ENCODE data around the gene KRT5. TPM values are rescaled to one million over a fixed set of nuclear protein-coding genes. Genes with fewer than 3 reads are reported as not detected.

Gene KRT5
- total RNA-seq, 2 donors from 2014 or later: 160 to 516 TPM

GRCh38 chr12:52497975-52498374 is 22.2 kb downstream of the KRT5 start:
- no peaks in the 10 kb centered on the region for H3K9me3 ChIP-seq
- DNase-seq (ENCODE audit: low spot score): no peak
- intact Hi-C loops (cut with DNase I): no loop called here
- TF ChIP-seq POLR2A (IDR thresholded peaks at IDR 0.05): no peak
- TF ChIP-seq POLR2AphosphoS5 (IDR thresholded peaks at IDR 0.05): no peak
- no peak for TF ChIP-seq CTCF (IDR thresholded peaks at IDR 0.05)
- no peaks in the 10 kb centered on the region for H3K4me1 ChIP-seq (replicated peaks)
- no peak overlapping the region for H3K27ac ChIP-seq
- no peaks in the 10 kb centered on the region for H3K27me3 ChIP-seq (replicated peaks; ENCODE audit: insufficient read depth)
- 93% methylated on average over 7 of the region's 7 CpGs for WGBS
- H3K36me3 ChIP-seq: no peaks in the 10 kb centered on the region
- no peak overlapping the region for H3K4me3 ChIP-seq

GRCh38 chr12:52496590-52497071 is 23.6 kb downstream of the KRT5 start:
- DNase-seq (ENCODE audit: low spot score): no peak
- intact Hi-C loops (cut with DNase I): no loop called here
- H3K4me1 ChIP-seq (replicated peaks): no peaks in the 10 kb centered on the region
- no peaks in the 10 kb centered on the region for H3K9me3 ChIP-seq
- WGBS: 58% methylated on average over 4 of the region's 4 CpGs
- H3K27me3 ChIP-seq (replicated peaks; ENCODE audit: insufficient read depth): no peaks in the 10 kb centered on the region
- no peak overlapping the region for H3K27ac ChIP-seq
- H3K36me3 ChIP-seq: no peaks in the 10 kb centered on the region
- no peak for TF ChIP-seq POLR2AphosphoS5 (IDR thresholded peaks at IDR 0.05)
- no peak overlapping the region for H3K4me3 ChIP-seq

- Histone ChIP-seq H3K36me3 (no peaks in the 10 kb centered on the region), H3K27me3 (replicated peaks; ENCODE audit: insufficient read depth) (no peaks in the 10 kb centered on the region), H3K27ac (no peak overlapping the region), H3K9me3 (no peaks in the 10 kb centered on the region), H3K4me1 (replicated peaks) (no peaks in the 10 kb centered on the region), H3K4me3 (no peak overlapping the region)
- TF ChIP-seq CTCF (IDR thresholded peaks at IDR 0.05) (no peak), POLR2AphosphoS5 (IDR thresholded peaks at IDR 0.05) (no peak), POLR2A (IDR thresholded peaks at IDR 0.05) (no peak)
- 51% methylated on average over 2 of the region's 2 CpGs for WGBS
- DNase-seq (ENCODE audit: low spot score): no peak
- intact Hi-C loops (cut with DNase I): no loop called here
Observed at GRCh38 chr12:52496054-52496453, 24.1 kb downstream of the KRT5 start.

- no peaks in the 10 kb centered on the region for H3K27me3 ChIP-seq (replicated peaks; ENCODE audit: insufficient read depth)
- 40% methylated on average over 3 of the region's 3 CpGs for WGBS
- no peak for DNase-seq (ENCODE audit: low spot score)
- no peaks in the 10 kb centered on the region for H3K4me1 ChIP-seq (replicated peaks)
- no peak overlapping the region for H3K4me3 ChIP-seq
- no peaks in the 10 kb centered on the region for H3K36me3 ChIP-seq
- intact Hi-C loops (cut with DNase I): no loop called here
- no peaks in the 10 kb centered on the region for H3K9me3 ChIP-seq
- no peak for TF ChIP-seq POLR2AphosphoS5 (IDR thresholded peaks at IDR 0.05)
- no peak for TF ChIP-seq POLR2A (IDR thresholded peaks at IDR 0.05)
- TF ChIP-seq CTCF (IDR thresholded peaks at IDR 0.05): no peak
- no peak overlapping the region for H3K27ac ChIP-seq
Observed at GRCh38 chr12:52495389-52495788, 24.8 kb downstream of the KRT5 start.

GRCh38 chr12:52494518-52494917 is 25.7 kb downstream of the KRT5 start:
- DNase-seq (ENCODE audit: low spot score): peak; percentile 68
- Histone ChIP-seq H3K9me3 (no peaks in the 10 kb centered on the region), H3K4me3 (no peak overlapping the region), H3K27ac (no peak overlapping the region), H3K36me3 (no peaks in the 10 kb centered on the region), H3K4me1 (replicated peaks) (no peaks in the 10 kb centered on the region), H3K27me3 (replicated peaks; ENCODE audit: insufficient read depth) (no peaks in the 10 kb centered on the region)
- TF ChIP-seq POLR2AphosphoS5 (IDR thresholded peaks at IDR 0.05) (peak; percentile 90), POLR2A (IDR thresholded peaks at IDR 0.05) (no peak), CTCF (IDR thresholded peaks at IDR 0.05) (no peak)
- 35% methylated on average over 4 of the region's 4 CpGs for WGBS
- intact Hi-C loops (cut with DNase I): no loop called here

All from prostate gland (tissue), 2 donors.